ENCODE data around the gene TRMT1L.
A peak's percentile ranks its signal among the peaks of the same experiment; 100 is the strongest.

DNA sequence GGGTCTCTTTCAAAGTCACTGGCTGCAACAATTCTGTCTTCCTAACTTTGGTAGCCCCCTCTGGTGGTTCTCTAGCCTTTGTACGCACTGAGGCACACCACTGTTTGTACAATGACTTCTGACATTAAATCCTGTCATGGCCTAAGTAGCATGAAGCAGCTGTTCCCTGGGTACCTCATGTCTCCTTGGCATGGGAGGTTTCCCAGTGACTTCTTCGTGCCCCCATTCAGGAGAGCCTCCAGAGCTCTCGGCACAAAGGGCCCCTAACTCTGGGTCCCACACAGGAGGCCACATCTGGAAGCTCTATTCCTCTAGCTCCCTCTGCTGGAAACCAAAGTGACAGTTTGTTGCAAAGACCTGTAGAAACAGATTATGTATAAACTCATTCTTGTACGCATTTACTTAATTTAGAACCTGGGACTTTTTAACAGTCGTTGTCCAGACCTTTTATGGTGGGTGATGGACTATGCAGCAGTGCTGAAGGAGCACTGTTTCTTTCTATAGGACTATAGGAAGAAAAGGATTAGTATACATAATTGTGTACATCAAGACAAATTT is 13.6 kb upstream of the TRMT1L start:
- TF ChIP-seq, protein P1, sequence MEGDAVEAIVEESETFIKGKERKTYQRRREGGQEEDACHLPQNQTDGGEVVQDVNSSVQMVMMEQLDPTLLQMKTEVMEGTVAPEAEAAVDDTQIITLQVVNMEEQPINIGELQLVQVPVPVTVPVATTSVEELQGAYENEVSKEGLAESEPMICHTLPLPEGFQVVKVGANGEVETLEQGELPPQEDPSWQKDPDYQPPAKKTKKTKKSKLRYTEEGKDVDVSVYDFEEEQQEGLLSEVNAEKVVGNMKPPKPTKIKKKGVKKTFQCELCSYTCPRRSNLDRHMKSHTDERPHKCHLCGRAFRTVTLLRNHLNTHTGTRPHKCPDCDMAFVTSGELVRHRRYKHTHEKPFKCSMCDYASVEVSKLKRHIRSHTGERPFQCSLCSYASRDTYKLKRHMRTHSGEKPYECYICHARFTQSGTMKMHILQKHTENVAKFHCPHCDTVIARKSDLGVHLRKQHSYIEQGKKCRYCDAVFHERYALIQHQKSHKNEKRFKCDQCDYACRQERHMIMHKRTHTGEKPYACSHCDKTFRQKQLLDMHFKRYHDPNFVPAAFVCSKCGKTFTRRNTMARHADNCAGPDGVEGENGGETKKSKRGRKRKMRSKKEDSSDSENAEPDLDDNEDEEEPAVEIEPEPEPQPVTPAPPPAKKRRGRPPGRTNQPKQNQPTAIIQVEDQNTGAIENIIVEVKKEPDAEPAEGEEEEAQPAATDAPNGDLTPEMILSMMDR (IDR thresholded peaks at IDR 0.05), result peak; percentile 31 to 74 (median 62)
- no peak for TF ChIP-seq POLR2A (IDR thresholded peaks at IDR 0.05)
